SK-N-SH treated with all-trans-retinoic acid at 6 μM for 48 hours (cell line): ENCODE data around the gene BCDIN3D.

Source experiments
- ATAC-seq: fragments of 200-7000 bp; cut with Tn5 transposase; 3 replicates; pipeline ENCODE4 v1.9.1; 2020; ENCODE audit warnings: mild to moderate bottlenecking, moderate library complexity
- ARNTL ChIP-seq: fragments of 450-650 bp; formaldehyde crosslinking; IDR thresholded peaks from 2 replicates; pipeline ENCODE4 v1.5.0; 2020; ENCODE audit warnings: low read depth, mild to moderate bottlenecking, moderate library complexity, borderline replicate concordance
- BACH2 ChIP-seq: fragments of 250-450 bp; sonication (Bioruptor Pico); IDR thresholded peaks from 2 replicates; pipeline ENCODE4 v1.9.0; 2021; ENCODE audit warnings: mild to moderate bottlenecking, borderline replicate concordance
- CREB5 ChIP-seq: fragments of 250-450 bp; sonication (Bioruptor Pico); IDR thresholded peaks from 2 replicates; pipeline ENCODE4 v1.5.1; 2020; ENCODE audit warnings: low read depth, mild to moderate bottlenecking, moderate library complexity
- CSDC2 ChIP-seq: fragments of 250-450 bp; sonication (Bioruptor Pico); IDR thresholded peaks from 2 replicates; pipeline ENCODE4 v1.5.0; 2020; ENCODE audit warnings: mild to moderate bottlenecking, moderate library complexity
- ESRRG ChIP-seq: fragments of 250-450 bp; sonication (Bioruptor Pico); IDR thresholded peaks from 2 replicates; pipeline ENCODE4 v1.6.1; 2021; ENCODE audit warnings: mild to moderate bottlenecking
- GLIS3 ChIP-seq: fragments of 250-450 bp; sonication (Bioruptor Pico); IDR thresholded peaks from 2 replicates; pipeline ENCODE4 v1.5.0; 2020; ENCODE audit warnings: mild to moderate bottlenecking, moderate library complexity
- OSR1 ChIP-seq: fragments of 250-450 bp; sonication (Bioruptor Pico); IDR thresholded peaks from 2 replicates; pipeline ENCODE4 v1.8.0; 2022; ENCODE audit warnings: moderate library complexity, mild to moderate bottlenecking, inconsistent platforms
- RARB ChIP-seq: fragments of 250-450 bp; sonication (Bioruptor Pico); IDR thresholded peaks from 2 replicates; pipeline ENCODE4 v1.8.0; 2021; ENCODE audit warnings: mild to moderate bottlenecking, moderate library complexity
- SNAI2 ChIP-seq: fragments of 250-450 bp; sonication (Bioruptor Pico); IDR thresholded peaks from 2 replicates; pipeline ENCODE4 v1.5.0; 2020; ENCODE audit warnings: mild to moderate bottlenecking, moderate library complexity
- TCF4 ChIP-seq: fragments of 250-450 bp; sonication (Bioruptor Pico); IDR thresholded peaks from 2 replicates; pipeline ENCODE4 v1.8.0; 2021; ENCODE audit warnings: mild to moderate bottlenecking, moderate library complexity, borderline replicate concordance
- TOX ChIP-seq: fragments of 250-450 bp; sonication (Bioruptor Pico); IDR thresholded peaks from 2 replicates; pipeline ENCODE4 v1.8.0; 2021; ENCODE audit warnings: mild to moderate bottlenecking, moderate library complexity, borderline replicate concordance
- TSHZ2 ChIP-seq: fragments of 250-450 bp; sonication (Bioruptor Pico); IDR thresholded peaks from 2 replicates; pipeline ENCODE4 v1.5.0; 2020; ENCODE audit warnings: mild to moderate bottlenecking, moderate library complexity
- ZC3H10 ChIP-seq: fragments of 250-450 bp; sonication (Bioruptor Pico); IDR thresholded peaks from 2 replicates; pipeline ENCODE4 v1.5.1; 2021; ENCODE audit warnings: mild to moderate bottlenecking, moderate library complexity
- ZFP3 ChIP-seq: fragments of 250-450 bp; sonication (Bioruptor Pico); IDR thresholded peaks from 2 replicates; pipeline ENCODE4 v1.5.0; 2020; ENCODE audit warnings: mild to moderate bottlenecking, moderate library complexity
- ZNF565 ChIP-seq: fragments of 450-650 bp; formaldehyde crosslinking; conservative IDR thresholded peaks from 2 replicates; pipeline ENCODE4 v1.5.0; 2020; ENCODE audit warnings: low read depth, mild to moderate bottlenecking, moderate library complexity
- ZNF8 ChIP-seq: fragments of 450-650 bp; formaldehyde crosslinking; IDR thresholded peaks from 2 replicates; pipeline ENCODE4 v1.5.0; 2020; ENCODE audit warnings: mild to moderate bottlenecking, moderate library complexity
- TF ChIP-seq, protein P1 (sequence below): fragments of 250-450 bp; sonication (Bioruptor Pico); IDR thresholded peaks from 2 replicates; pipeline ENCODE4 v1.5.1; 2021; ENCODE audit warnings: mild to moderate bottlenecking, moderate library complexity

BCDIN3D gene

DNA sequence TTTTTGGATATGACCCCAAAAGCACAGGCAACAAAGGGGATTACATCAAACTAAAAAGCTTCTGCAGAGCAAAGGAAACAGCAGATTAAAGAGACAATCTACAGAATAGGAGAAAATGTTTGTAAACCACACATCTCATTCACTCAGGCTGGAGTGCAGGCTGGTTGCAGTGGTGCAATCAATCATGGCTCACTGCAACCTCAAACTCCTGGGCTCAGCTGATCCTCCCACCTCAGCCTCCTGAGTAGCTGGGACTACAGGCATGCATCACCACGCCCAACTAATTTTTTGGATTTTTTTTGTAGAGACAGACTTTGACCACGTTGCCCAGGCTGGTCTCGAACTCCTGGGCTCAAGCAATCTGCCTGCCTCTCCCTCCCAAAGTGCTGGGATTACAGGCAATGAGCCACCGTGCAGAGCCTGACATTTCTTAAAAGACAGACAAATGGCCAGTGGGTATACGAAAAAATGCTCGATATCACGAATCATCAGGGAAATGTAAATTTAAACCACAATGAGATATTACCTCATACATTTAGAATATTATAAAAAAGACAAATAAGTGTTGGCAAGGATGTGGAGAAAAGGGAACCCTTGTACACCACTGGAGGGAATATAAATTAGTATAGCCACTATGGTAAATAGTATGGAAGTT lies 24.5 kb downstream of the BCDIN3D start (continued):
- TF ChIP-seq CREB5 (CRISPR knock-in tag) (no peak), ZFP3 (CRISPR knock-in tag) (no peak), SNAI2 (CRISPR knock-in tag) (no peak), BACH2 (CRISPR knock-in tag) (no peak)

DNA sequence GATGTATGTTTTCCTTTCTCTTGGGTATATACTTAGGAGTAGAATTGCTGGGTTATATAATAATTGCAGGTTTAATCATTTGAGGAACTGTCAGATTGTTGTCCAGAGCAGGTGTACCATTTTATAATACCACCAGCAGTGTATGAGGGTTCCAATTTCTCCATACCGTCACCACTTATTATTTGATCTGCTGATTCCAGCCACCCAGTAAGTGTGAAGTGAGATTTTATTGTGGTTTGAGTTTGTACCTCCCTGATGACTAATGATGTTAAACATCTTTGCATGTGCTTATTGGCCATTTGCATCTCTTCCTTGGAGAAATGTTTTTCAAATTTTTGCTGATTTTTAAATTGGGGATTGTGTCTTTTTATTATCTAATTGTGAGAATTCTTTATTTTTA lies 29.8 kb downstream of the BCDIN3D start:
- no peak for ATAC-seq
- TF ChIP-seq OSR1 = no peak
- no peak for TF ChIP-seq SNAI2 (CRISPR knock-in tag)
- no peak for TF ChIP-seq CSDC2 (CRISPR knock-in tag)
- TF ChIP-seq ZFP3 (CRISPR knock-in tag) = no peak
- no peak for TF ChIP-seq TOX (CRISPR knock-in tag)
- TF ChIP-seq, protein P1, sequence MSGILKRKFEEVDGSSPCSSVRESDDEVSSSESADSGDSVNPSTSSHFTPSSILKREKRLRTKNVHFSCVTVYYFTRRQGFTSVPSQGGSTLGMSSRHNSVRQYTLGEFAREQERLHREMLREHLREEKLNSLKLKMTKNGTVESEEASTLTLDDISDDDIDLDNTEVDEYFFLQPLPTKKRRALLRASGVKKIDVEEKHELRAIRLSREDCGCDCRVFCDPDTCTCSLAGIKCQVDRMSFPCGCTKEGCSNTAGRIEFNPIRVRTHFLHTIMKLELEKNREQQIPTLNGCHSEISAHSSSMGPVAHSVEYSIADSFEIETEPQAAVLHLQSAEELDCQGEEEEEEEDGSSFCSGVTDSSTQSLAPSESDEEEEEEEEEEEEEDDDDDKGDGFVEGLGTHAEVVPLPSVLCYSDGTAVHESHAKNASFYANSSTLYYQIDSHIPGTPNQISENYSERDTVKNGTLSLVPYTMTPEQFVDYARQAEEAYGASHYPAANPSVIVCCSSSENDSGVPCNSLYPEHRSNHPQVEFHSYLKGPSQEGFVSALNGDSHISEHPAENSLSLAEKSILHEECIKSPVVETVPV (CRISPR knock-in tag) = no peak
- TF ChIP-seq ZC3H10 (CRISPR knock-in tag) = no peak
- TF ChIP-seq RARB (CRISPR knock-in tag) = no peak
- TF ChIP-seq ZNF8 (CRISPR knock-in tag) = no peak
- no peak for TF ChIP-seq ZNF565 (CRISPR knock-in tag)
- TF ChIP-seq, all 23 proteins: peak for 0

DNA sequence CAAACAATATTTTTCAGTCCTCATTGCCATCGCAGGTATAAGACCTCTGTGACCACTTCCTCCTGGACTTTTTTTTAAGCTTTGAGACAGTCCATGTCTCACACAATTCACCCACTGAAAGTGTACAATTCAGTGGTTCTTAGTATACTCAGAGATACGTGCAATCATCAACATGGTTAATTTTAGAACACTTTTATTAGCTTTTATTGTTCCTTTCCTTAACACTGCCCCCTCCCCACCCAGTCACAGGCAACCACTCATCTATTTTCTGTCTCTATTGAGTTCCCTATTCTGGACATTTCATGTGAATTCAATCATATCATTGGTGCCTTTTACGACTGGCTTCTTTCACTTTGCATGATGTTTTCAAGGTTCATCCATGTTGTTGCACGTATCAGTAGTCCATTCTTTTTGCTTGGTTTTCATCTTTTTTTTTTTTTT lies 30.9 kb downstream of the BCDIN3D start:
- TF ChIP-seq ESRRG (CRISPR knock-in tag) (no peak), ZFP3 (CRISPR knock-in tag) (no peak), ARNTL (CRISPR knock-in tag) (no peak), TCF4 (CRISPR knock-in tag) (no peak), OSR1 (no peak)
- TF ChIP-seq, protein P1 (CRISPR knock-in tag) = no peak
- TF ChIP-seq, all 23 proteins: peak for 0
- no peak for ATAC-seq

DNA sequence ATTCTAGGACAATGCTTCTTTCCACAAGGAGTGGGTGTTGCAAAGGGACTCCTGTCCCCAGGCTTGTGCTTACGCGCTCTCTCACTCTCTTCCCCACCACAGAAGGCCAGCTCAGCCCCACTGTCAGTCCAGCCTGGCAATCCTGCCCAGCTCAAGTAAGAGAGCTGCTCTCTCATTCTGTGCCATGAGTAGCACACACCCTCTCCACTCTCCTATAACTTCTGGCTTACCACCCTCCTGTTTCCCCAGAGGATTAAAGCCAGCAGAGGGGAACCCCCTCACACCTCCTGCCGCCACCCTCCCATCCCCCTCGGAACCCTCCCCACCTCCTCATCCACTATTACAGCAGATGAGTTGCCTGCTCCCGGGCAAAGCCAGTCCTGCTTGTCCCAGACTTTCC lies 31.8 kb downstream of the BCDIN3D start:
- no peak for ATAC-seq
- no peak for TF ChIP-seq RARB (CRISPR knock-in tag)
- no peak for TF ChIP-seq TCF4 (CRISPR knock-in tag)
- no peak for TF ChIP-seq TSHZ2 (CRISPR knock-in tag)
- TF ChIP-seq, protein P1 (CRISPR knock-in tag) = no peak
- TF ChIP-seq ARNTL (CRISPR knock-in tag) = no peak
- TF ChIP-seq TOX (CRISPR knock-in tag) = no peak
- TF ChIP-seq CSDC2 (CRISPR knock-in tag) = no peak
- no peak for TF ChIP-seq GLIS3 (CRISPR knock-in tag)
- no peak for TF ChIP-seq SNAI2 (CRISPR knock-in tag)
- TF ChIP-seq, all 23 proteins: peak for 0
